Activated CD4-positive, alpha-beta memory T cell treated with anti-CD3 and anti-CD28 coated beads, Interleukin-2, amount 10 ng/mL, durations not matched to agents 7 days and 5 days (primary cell): ENCODE results near the gene TUBA4B. TPM values are rescaled to one million over a fixed set of nuclear protein-coding genes. Genes with fewer than 3 reads are reported as not detected.
"Not testable (repeated sequence)": the region's sequence is repeated elsewhere in the genome, so short reads cannot be mapped to it uniquely, and the experiment has no call there.

Experiments used
- CTCF ChIA-PET: fragments of 350-600 bp; sonication (Branson Sonifier 250); formaldehyde crosslinking; loops from one replicate; lab custom pipeline; 2021; ENCODE audit warnings: antibody characterized with exemption, inconsistent platforms; lab: Charles Lee
- POLR2A ChIA-PET: fragments of 350-600 bp; sonication (Branson Sonifier 250); formaldehyde crosslinking; loops from one replicate; lab custom pipeline; 2021; ENCODE audit warnings: antibody characterized with exemption; lab: Charles Lee
- DNase-seq: peaks from one replicate; pipeline ENCODE4 v3.0.0-alpha.2; 2020
- H3K27ac Mint-ChIP-seq: one replicate; pipeline ENCODE4 v1.8.0; 2021; ENCODE audit warnings: mild to moderate bottlenecking, mixed read lengths
- H3K27me3 Mint-ChIP-seq: one replicate; pipeline ENCODE4 v1.8.0; 2021; ENCODE audit warnings: mixed read lengths
- H3K36me3 Mint-ChIP-seq: one replicate; pipeline ENCODE4 v1.8.0; 2021; ENCODE audit warnings: low read depth, mixed read lengths
- H3K4me1 Mint-ChIP-seq: one replicate; pipeline ENCODE4 v1.8.0; 2021; ENCODE audit warnings: mixed read lengths
- H3K4me3 Mint-ChIP-seq: one replicate; pipeline ENCODE4 v1.8.0; 2021; ENCODE audit warnings: mild to moderate bottlenecking, mixed read lengths
- H3K9me3 Mint-ChIP-seq: one replicate; pipeline ENCODE4 v1.8.0; 2021; ENCODE audit warnings: mixed read lengths
- total RNA-seq, 2 experiments: library from RNA; stranded (reverse); gene quantifications; one replicate each; pipeline ENCODE4 v1.2.3, GENCODE V29; 2021

TUBA4B gene
- total RNA-seq, 2 experiments from 2014 or later, result not detected

DNA sequence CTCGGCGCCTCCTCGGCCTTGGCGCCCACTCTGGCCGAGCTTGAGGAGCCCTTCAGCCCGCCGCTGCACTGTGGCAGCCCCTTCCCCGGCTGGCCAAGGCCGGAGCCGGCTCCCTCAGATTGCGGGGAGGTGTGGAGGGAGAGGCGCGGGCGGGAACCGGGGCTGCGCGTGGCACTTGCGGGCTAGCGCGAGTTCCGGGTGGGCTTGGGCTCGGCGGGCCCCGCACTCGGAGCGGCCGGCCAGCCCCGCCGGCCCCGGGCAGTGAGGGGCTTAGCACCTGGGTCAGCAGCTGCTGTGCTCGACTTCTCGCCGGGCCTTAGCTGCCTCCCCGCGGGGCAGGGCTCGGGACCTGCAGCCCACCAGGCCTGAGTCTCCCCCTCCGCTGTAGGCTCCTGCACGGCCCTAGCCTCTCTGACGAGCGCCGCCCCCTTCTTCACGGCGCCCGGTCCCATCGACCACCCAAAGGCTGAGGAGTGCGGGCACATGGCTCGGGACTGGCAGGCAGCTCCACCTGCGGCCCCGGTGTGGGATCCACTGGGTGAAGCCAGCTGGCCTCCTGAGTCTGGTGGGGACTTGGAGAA is 59.7 kb downstream of the TUBA4B start:
- peaks cover 29% of the 10 kb centered on the region for H3K27me3 Mint-ChIP-seq
- CTCF ChIA-PET, result interaction anchor here (3.0 kb wide), 1 partner anchor 18 kb away, joined by 8 read pairs; no protein-coding TSS in a partner anchor
- POLR2A ChIA-PET, H3K36me3 Mint-ChIP-seq, H3K9me3 Mint-ChIP-seq, H3K4me1 Mint-ChIP-seq, H3K27ac Mint-ChIP-seq, H3K4me3 Mint-ChIP-seq, DNase-seq: not testable (repeated sequence)

DNA sequence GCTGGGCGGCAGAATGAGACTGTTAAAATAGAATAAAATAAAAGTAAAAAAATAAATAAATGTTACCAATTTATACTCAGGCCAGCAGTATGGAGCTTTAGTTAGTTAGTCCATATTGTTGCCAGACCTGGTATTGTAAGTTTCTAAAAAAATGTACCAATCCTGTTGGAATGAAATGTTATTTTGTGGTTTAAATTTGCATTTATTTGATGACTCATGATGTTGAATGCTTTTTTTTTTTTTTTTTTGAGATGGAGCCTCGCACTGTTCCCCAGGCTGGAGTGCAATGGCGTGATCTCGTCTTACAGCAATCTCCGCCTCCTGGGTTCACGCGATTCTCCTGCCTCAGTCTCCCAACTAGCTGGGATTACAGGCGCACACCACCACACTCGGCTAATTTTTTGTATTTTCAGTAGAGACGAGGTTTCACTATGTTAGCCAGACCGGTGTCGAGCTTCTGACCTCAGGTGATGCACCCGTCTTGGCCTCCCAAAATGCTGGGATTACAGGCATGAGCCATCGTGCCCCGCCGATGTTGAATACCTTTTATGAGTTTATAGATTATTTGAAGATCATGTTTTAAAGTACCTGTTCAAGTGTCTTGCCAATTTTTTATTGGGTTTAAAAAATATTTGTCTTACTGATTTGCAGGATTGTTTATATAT is 61.9 kb downstream of the TUBA4B start:
- Mint-ChIP-seq H3K4me1 (no peaks in the 10 kb centered on the region), H3K27me3 (peaks cover 12% of the 10 kb centered on the region), H3K9me3 (no peaks in the 10 kb centered on the region), H3K4me3 (no peak overlapping the region), H3K36me3 (no peaks in the 10 kb centered on the region), H3K27ac (no peak overlapping the region)
- no peak for DNase-seq
- ChIA-PET CTCF (interaction anchor here (0.7 to 3.0 kb wide), 4 partner anchors 12 to 235 kb away, joined by 3 to 8 read pairs (median 4); no protein-coding TSS in a partner anchor), POLR2A (no interaction called here)

Other genes starting within 250 kb of the TUBA4B start
- not detected for gene CFAP65, start 211.7 kb upstream of the TUBA4B start, total RNA-seq
- not detected for gene IHH, start 192.3 kb upstream of the TUBA4B start, total RNA-seq
- 10 to 100 TPM; 12.0 to 12.2 TPM for gene NHEJ1, start 92.4 kb upstream of the TUBA4B start, total RNA-seq
- gene SLC23A3, start 83.2 kb upstream of the TUBA4B start, total RNA-seq, result 1 to 10 TPM; 2.3 TPM
- gene CNPPD1, start 76.3 kb upstream of the TUBA4B start, total RNA-seq, result 10 to 100 TPM; 68.7 to 72.9 TPM
- 100 to 1,000 TPM; 107 to 113 TPM for gene RETREG2, start 75.0 kb upstream of the TUBA4B start, total RNA-seq
- gene ZFAND2B, start 46.5 kb upstream of the TUBA4B start, total RNA-seq, result 10 to 100 TPM; 51.4 to 56.7 TPM
- 10 to 100 TPM; 15.2 to 17.9 TPM for gene ABCB6, start 34.3 kb upstream of the TUBA4B start, total RNA-seq
- gene ATG9A, start 23.6 kb upstream of the TUBA4B start, total RNA-seq, result 10 to 100 TPM; 58.9 to 60.7 TPM
- gene ANKZF1, start 23.4 kb upstream of the TUBA4B start, total RNA-seq, result 100 to 1,000 TPM; 121 to 122 TPM
- gene GLB1L, start 7.8 kb upstream of the TUBA4B start, total RNA-seq, result 1 to 10 TPM; 6.2 to 7.3 TPM
- 10 to 100 TPM; 41.6 to 42.3 TPM for gene STK16, start 7.8 kb upstream of the TUBA4B start, total RNA-seq
- gene TUBA4A, start 675 bp downstream of the TUBA4B start, total RNA-seq, result 100 to 1,000 TPM; 313 to 344 TPM
- 10 to 100 TPM; 57.0 to 59.7 TPM for gene DNAJB2, start 26.1 kb downstream of the TUBA4B start, total RNA-seq
- gene PTPRN, start 56.2 kb downstream of the TUBA4B start, total RNA-seq, result under 1 TPM; 0.28 to 0.33 TPM
- gene RESP18, start 79.5 kb downstream of the TUBA4B start, total RNA-seq, result not detected
- gene DNPEP, start 134.7 kb downstream of the TUBA4B start, total RNA-seq, result 10 to 100 TPM; 40.1 to 44.4 TPM
- not detected for gene DES, start 165.1 kb downstream of the TUBA4B start, total RNA-seq
- 1 to 10 TPM in 1 of 2 experiments, under 1 TPM in 1; 0.20 to 1.1 TPM for gene SPEG, start 181.6 kb downstream of the TUBA4B start, total RNA-seq
- 10 to 100 TPM; 41.0 to 42.3 TPM for gene GMPPA, start 245.6 kb downstream of the TUBA4B start, total RNA-seq